NCI-H524 (cell line): Measurements from ENCODE around the gene URB1.
A peak's percentile ranks its signal among the peaks of the same experiment; 100 is the strongest.
"Not testable (repeated sequence)": the region's sequence is repeated elsewhere in the genome, so short reads cannot be mapped to it uniquely, and the experiment has no call there.

ENCODE experiments used
- DNase-seq, 2 experiments: peaks; one replicate each; lab custom pipeline; 2025; lab: John Stamatoyannopoulos, UW

URB1 gene

DNA sequence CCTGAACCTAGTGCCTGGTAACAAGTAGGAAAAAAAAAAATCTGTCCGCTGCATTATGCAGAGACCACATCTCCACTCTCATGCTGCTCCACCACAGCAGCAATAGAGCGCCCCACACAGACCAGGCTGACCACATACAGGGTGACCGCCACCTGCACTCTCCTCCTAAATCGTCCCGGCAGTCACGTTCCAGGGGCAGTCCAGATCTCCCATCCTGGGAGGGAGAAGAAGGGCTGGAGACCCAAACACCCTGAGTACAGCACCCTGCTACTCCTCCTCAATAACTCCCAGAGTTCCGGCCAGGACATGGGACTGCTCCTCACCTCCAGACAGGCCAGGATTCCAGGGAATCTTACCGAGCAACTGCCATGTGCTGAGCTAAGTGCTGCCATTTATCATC lies 15.3 kb downstream of the URB1 start:
- DNase-seq: no peak

DNA sequence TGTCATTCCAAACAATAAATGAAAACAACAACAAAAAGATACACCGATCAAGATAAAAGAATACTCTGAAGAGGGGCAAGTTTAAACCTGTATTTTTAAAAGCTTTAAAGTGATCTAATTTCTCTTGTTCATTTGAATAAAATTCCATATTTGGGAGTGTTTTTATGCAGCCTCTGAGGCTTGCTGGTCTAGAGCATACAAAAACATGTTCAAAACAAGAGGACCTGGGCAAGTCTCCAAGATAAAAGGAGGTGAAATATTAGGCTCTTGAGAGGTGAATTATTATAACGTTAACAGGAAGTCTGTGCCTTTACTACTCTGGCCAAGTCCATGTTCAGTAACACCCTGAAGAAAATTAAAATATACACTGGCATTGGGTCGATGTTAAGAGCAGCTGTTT lies 20.1 kb downstream of the URB1 start:
- DNase-seq: no peak

DNA sequence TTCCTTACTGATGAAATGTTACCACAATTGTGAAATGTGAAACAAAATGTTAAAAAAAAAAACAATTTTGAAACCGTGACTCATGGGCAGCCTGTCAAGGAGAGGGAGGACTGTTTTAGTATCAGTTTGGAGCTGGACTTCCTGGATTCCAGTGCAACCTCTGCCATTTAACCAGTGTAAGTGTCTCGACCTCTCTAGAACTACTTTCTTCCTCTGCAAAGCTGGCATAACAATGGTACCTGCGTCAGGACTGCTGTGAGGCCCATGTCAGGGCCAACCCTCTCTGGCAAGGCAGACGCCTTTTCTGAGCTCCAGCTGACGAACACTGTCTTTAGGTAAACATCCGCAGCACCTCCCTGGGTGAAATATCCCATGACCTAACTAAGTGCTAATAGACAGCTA lies 20.9 kb downstream of the URB1 start:
- no peak for DNase-seq

DNA sequence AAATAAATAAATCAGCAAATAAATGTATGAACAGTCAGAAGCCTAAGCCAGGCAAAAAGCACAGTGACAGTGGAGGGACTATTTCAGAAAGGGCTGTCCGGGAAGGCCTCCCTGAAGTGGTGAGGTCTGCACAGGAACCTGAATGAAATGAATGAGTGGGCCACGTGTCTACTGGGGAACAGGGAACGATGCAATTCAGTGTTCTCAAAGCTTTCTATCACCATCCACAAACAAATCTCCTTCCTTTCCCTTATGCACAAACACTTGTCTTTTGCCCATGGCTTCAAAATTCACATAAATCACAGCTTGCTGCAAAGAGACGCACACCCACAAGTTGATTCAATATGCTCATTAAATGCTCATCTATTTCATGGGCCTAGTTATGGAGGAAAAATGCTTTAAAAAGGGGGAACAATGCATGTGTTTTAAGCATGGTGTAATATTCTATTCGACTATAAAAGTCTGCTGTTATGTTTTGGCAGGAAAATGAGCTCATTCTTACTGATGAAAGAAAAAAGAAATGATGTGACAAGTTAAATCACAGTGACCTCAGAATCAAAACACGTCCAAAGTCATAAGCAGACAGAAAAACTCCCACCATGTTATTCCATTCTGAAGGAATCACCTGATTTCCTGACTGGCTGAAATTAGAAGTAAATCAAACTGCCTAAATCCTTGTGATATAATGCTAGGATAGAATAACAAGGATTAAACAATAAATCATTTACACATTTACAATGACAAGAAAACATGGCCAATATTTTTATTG lies 21.6 kb downstream of the URB1 start:
- DNase-seq: no peak

DNA sequence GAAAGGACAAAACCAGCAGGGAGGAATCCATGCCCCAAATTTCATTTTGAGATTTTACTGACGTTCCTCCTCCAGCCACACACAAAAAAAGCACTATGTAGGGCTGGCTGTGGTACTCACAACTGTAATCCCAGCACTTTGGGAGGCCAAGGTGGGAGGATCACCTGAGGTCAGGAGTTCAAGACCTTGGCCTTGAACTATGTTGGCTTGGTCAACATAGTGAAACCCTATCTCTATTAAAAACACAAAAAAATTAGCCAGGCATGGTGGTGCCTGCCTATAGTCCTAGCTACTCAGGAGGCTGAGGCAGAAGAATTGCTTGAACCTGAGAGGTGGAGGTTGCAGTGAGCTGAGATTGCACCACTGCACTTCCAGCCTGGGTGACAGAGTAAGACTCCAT lies 23.9 kb downstream of the URB1 start:
- not testable (repeated sequence) for DNase-seq

DNA sequence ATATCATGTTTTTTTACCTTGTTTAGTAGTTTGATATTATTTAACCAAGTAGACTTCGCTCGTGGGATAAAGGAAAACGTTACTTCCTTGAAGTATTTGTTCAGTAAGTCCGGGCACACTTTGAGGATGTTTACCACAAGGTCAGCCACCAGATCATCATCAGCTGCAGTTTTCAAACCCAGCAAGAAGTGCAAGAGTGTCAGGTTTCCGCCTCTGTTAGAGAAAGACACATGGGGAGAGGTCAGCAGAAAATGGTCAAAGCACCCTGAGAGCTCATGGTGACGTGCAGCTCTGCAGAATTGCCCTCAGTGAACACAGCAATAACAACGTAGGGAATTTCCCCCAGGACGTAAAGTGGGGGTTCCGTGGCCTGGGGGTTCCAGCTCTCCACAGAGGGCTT lies 24.4 kb downstream of the URB1 start:
- no peak for DNase-seq

DNA sequence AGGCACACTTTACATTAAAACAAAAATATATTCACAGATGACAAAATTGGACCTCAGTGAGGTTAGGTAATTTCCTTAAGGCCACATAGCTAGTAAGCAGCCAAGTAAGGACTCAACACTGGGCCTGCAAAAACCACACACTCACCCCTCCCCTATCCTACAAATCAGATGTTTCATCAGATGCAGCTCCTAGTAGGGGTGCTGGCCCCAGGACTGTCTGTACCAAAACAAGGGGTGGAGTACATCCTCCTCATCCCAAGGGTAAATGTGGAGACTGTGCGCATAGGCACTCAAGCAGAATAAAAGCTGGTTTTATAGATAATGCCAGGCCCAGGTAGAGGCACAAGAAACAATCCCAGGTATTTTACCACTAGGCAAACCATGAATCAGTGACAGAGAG lies 25.7 kb downstream of the URB1 start:
- DNase-seq: no peak

DNA sequence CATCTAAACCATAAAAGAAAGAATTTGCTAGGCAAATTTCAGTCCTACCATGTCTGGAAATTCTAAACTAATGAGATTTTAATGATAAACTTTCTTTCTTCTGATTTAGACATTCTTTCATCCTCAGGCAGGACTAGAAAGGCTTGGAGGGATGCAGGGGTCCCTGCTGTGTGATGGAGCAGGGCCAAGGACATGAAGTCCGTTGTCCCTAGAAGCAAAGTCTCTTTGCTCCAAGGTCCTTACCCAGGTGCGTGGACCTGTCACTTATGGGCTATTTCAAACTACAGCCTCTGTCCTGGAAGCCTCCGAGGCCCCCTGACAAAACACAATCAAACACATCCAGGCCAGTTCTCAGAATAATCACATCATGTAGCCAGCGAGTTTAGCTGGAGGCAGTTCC lies 26.6 kb downstream of the URB1 start:
- DNase-seq: no peak

DNA sequence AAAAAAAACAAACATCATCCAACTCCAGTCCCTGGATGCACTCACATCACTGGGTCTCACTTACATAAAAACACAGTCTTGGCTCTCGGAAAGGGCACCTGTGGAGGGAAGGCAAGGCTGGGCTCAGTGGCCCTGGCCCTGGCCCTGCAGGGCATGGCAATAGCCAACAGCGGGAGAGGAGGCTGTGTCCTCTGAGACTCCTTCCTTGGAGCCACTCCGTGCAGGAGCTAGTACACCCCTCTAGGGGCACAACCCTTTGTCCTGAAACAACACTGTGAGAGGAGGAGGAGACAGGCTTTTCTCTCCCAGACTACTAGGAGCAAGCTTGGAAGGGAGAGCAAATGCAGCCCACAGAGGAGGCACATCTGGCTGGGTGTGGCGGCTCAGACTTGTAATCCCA lies 28.0 kb downstream of the URB1 start:
- no peak for DNase-seq

DNA sequence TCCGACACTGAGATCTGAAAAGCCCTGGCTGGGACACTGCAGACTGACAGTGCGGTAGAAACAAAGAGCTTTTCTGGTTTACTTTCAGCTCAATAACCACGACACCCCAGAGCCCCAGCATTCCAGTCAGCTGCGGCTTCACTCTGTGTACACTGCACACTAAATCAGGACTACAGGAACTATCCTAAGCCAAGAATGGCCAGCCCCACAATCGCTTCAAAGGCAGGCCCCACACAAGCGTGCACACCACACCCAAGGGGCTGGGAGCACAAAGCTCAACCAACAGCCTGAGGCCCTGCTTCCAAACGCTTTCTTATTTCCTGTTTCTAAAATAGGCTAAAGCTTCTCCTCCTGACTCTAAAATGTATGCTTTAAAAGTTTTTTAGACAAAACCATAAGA lies 28.4 kb downstream of the URB1 start:
- DNase-seq: no peak

DNA sequence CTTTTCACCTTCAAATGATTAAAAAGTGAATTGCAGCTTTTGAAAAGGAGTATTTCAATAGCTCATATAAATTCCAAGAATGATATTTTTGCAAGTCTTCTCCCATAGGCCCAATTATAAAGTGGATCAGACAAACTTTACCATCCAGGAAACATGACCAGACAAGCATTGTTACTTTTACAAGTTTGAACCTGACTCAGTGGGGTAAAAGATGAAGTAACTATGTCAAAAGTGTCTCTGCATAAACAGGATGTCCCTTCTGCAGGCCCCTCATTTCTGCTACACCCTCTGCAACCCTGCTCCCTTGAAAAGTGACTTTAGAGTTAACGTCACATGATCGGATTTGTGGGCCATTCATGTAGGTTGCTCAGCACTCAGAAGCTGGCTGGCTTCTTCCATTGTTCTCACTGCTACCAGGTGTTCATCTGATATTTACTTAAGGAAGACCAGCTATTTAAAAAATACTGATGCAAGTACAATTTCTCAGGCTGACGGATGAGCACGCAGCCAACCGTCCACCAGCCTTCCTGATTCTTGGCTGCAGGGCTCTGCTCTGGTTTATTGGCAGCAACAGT lies 32.3 kb downstream of the URB1 start:
- DNase-seq: no peak

DNA sequence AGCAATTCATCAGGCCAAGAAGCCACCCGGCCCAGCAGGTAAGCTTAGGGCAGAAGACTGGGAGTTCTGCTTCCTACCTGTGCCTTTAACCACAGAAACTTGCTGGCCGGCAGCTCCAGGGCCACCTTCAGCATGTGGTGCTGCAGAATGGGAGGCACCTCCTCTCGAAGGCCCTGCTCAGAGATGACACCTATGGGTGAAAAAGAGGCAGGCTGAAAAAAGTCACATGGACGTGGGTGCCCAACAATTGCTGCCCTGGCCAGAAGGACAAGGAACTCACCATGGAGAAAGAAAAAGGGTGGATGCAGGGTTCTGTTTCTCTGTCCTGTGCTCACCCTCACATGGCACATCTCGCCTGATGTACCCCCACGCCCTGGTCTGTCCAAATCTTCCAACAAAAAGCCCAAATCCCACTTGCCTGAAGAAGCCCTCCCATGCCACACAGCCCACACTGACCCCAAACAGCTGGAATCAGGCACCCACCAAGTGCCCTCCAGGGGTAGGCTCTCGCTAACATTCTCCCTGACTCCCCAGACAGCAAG lies 33.0 kb downstream of the URB1 start:
- peak; percentile 10 to 52 for DNase-seq

DNA sequence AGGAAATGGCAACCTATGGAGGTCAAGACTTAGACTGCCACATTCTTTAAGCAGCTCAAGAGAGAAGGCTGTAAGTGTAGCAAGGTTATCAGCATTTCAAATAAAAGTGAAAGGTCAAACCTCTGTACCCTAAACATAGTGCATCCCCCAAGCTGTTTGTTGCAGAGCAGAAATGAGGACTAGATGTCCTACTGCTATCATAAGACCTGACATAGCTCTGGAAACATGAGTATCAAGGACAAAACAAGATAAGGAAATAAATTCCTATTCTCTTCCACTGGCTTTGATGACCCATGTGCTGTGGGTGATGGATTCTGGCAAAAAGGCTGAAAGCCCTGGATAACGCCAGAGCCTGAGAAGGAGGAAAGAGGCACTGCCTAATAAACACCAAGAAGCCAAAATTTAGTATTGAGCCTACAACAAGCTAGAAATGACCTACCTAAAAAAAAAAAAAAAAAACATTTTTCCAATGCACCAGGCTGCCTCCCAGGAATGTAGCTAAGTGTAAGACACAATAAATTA lies 35.9 kb downstream of the URB1 start:
- no peak for DNase-seq

DNA sequence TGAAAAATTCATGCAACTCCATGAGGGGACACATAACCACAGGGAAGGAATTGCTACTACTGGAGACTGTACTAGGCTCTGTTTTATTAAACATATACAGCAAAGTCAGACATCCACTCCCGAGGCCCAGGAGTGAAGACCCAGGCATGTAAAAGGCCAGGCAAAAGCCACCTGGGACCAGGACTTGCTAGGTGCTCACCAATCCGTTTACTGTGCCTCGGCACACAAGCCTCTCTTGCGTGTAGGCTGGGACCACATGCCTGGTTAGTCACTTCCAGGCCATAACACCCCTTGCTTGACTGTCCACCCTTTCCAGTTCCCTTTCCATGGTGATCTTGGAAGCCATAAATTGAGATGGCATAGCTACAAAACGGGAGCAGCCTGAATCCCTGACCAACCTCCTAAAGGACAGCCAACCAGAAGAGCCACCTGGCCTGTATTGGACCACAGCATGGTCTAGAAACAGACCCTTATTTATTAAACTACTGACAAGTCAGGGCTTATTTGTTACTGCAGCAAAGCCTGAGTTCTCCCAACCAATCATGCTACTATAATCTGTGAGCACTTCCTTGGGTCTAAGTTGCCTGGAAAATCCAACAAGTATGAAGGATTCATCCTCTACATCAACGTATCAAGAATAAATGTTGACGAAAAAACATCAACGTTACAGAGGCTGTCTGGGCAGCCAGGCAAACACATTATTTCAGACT lies 39.7 kb downstream of the URB1 start:
- no peak for DNase-seq

DNA sequence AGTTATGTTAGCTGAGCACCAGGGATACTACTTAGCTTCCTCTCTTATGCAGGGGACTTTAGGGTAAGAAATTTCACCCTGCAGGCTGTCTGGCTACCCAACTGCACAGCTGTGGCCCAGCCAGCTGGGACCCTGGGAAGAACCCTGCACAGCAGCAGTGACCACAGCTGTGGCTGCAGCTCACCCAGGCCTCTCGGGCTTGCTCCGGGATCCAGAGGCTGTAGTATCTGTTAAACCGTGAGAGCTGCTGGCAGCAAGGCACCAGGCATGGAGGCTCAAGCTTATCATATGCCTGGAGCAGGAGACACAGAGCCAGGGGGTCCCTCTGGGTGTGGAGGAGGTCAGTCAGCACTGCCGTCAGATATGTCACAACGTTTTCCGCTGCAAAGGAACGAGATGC lies 40.3 kb downstream of the URB1 start:
- DNase-seq: no peak

DNA sequence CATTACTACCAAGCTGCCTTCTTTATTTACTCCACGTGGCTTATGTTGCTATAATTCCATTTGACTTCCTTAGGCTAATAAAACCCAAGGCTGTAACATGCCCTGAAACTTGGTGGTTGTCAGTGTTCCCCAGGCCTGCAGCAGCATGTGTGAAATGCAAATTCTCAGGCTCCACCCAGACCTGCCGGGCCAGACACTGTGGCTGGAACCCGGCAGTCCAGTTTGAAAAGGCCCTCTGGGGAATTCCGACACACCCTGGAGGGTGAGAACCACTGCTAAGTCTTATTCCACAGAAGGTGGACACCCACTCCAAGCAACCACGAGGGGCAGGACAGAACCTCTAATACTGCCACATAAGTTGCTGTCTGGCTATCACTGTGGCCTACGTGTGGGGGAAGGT lies 41.4 kb downstream of the URB1 start:
- DNase-seq: no peak

DNA sequence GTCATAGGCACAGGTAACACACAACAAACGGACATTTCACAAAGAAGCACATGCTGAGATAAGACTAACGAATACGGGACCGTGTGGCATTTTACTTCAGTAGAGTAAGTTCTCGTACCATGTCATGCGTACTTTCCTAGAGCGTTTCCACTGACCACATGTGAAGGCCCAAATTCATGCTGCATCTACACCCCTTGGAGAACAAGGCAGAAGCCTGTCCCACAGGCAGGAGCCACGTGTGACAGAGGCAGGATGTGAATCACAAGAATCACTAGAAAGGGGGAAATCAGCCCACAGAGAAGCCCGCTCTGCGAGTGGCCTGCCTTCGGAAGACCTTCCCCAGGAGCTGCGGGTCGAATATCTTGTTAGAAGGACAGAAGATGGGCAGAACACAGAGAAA lies 41.8 kb downstream of the URB1 start:
- DNase-seq: no peak

DNA sequence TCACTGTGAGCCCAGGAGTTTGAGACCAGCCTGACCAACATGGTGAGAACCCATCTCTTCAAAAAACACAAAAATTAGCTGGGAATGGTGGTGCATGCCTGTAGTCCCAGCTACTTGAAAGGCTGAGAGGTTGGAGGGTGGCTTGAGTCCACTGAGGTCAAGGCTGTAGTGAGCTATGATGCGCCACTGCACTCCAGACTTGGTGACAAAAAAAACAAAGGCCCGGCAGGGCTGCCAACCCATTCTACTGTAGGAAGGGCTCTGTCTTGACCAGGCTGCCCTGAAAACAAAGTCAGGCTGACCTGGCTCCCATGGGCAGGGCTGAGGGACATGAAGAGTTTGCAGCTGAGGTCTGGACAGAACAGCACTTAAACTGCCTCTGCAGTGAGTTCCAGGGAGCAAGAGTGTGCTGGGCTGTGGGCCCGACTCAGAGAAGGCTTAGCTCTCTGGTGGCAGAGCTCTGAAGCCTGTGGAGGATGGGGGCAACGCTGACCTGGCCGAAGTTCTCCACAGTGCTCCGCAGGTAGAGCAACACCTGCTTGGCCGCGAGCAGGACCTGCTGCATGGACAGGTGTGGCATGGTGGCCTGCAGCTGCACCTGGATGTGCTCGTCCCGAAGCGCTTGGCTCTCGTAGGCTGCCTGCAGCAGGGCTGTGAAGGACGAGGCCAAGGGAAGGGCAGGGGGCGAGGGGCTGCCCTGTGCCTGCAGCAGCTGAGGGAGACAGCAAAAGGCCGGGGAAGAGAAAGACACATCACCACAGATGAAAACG lies 42.4 kb downstream of the URB1 start:
- DNase-seq: no peak

DNA sequence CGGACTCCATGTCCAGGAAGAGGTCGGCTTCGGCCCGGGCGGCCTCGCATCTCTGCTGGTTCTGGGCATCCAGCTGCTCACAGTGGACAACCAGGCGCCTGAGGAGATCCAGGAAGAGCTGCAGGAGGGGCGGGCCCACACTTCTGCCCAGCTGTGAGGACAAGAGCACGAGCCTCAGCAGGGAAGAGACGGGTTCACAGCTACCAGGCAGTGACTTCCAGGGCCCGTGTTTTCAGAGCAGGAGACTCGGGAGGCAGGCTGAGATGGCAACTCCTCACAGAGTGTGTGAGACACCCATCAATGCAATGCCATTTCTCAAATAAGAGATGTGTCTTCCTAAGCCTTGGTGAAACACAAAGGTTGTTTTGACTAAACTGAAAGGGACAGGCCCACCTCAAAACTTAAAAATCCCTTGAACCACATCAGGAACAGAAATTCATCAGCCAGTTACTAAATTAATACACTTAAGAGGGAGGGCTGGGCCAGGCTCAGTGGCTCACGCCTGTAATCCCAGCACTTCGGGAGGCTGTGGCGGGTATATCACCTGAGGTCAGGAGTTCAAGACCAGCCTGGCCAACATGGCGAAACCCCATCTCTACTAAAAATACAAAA lies 43.4 kb downstream of the URB1 start:
- DNase-seq: no peak

DNA sequence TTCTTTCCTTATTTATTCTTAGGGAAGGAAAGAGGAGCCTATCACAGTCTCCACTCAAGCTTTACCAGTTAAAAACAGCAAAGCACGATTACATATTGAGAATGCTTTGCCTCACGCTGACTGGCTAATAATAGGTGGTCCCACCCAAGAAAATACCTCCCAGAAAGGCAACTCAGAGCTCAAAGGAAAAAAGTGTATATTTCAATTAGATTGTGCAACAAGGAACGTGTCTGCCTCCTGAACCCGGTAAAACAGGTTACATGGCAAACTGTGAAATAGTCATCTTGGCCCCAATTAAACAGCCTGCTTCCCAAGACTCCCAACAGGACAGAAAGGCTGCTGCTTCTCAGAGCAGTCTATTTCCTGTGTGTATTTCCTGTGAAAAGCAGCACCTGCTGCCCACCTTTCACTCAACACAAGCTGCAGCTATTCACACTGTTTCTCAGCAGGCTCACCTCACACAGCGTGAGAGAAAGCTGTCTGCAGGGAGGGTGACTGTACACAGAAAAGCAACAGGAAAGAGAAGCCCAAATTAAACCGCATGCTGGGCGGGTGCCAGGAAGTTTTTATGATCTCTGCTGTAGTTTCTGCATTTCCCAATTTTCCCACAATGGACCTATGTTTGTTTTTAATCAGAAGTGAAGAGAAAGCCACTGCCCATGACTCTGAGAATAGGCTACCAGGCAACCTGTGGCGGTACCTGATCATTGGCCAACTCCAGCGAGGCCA lies 44.0 kb downstream of the URB1 start:
- no peak for DNase-seq

DNA sequence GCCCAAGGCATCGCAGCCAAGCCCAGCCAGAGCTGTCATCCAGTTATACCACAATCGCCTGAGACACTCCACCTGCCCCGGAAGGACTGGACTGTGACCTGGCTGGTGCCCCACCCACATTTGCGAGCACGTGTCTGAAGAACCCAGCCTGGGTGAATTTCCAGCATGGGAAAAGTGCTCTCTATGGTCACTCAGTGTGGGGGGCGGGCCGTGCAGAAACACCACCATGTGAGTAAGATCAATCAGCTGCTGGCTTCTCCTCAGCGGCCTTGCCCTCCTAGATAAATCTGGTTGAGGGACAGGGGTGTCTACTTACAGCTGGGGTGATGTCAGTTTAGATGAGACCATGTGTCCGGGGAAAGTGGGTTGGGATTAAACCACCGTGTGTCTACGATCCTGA lies 44.8 kb downstream of the URB1 start:
- no peak for DNase-seq
